ENCODE results near the gene LRRC57.

Gene LRRC57

DNA sequence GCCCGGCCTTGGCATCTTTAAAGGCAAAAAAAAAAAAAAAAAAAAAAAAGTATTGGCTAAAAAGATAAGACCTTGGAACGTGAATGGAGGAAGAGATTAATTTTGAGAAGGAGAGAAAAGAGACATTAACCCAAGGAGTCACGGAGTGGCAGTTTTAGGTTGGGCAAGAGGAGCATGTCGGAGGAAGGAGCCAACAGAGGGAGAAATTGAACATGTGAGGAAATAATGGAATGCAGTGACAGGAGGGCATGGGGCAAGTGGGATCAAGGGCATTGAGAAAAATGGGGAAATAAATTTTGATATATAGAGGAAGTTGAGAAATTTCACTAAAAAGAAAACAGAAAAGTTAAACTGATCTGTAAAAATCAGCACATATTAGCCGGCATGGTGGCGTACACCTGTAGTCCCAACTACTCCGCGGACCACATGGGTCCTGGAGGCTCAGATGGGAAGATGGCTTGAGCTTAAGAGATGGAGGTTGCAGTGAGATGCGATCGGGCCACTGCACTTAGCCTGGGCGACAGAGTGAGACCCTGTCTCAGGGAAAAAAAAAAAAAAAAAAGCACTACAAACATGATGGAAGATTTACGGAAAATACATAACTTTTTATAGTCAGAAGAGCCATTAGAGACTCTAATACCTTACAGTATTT is 1.3 kb upstream of the LRRC57 start:
- no peak for DNase-seq (ENCODE audit: low read depth, low spot score)
- TF ChIP-seq, protein P1, sequence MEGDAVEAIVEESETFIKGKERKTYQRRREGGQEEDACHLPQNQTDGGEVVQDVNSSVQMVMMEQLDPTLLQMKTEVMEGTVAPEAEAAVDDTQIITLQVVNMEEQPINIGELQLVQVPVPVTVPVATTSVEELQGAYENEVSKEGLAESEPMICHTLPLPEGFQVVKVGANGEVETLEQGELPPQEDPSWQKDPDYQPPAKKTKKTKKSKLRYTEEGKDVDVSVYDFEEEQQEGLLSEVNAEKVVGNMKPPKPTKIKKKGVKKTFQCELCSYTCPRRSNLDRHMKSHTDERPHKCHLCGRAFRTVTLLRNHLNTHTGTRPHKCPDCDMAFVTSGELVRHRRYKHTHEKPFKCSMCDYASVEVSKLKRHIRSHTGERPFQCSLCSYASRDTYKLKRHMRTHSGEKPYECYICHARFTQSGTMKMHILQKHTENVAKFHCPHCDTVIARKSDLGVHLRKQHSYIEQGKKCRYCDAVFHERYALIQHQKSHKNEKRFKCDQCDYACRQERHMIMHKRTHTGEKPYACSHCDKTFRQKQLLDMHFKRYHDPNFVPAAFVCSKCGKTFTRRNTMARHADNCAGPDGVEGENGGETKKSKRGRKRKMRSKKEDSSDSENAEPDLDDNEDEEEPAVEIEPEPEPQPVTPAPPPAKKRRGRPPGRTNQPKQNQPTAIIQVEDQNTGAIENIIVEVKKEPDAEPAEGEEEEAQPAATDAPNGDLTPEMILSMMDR (IDR thresholded peaks at IDR 0.05; ENCODE audit: low read depth, low read length), result no peak
- H3K4me3 ChIP-seq (ENCODE audit: low read depth, low read length), result peak overlapping the region; percentile 81
- in situ Hi-C loops (cut with HindIII; ENCODE audit: low sequenced_read_pairs), result no loop called here

DNA sequence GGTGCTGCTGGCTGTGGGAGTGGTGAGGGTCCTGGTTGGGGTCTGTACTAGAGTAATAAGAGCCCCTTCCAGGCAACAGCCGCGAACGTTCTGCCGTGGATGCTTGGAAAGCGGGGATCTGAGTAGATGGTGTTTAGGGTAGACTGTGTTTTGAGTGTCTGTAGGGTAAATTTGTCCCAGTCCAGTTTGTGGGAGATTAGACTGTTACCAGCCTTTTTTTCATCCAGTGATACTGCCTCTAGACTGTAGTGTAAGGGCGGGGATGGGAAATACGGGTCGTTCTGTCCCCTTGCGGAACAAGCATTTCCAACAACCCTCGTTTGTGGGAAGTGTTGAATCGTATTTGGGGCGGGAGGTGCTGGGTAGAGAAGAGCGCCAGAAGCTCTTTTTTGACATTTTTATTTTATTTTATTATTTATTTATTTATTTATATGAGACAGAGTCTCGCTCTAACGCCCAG is 469 bp upstream of the LRRC57 start:
- peak overlapping the region; percentile 81 for H3K4me3 ChIP-seq (ENCODE audit: low read depth, low read length)
- in situ Hi-C loops (cut with HindIII; ENCODE audit: low sequenced_read_pairs), result no loop called here
- TF ChIP-seq, protein P1 (IDR thresholded peaks at IDR 0.05; ENCODE audit: low read depth, low read length), result no peak
- no peak for DNase-seq (ENCODE audit: low read depth, low spot score)

DNA sequence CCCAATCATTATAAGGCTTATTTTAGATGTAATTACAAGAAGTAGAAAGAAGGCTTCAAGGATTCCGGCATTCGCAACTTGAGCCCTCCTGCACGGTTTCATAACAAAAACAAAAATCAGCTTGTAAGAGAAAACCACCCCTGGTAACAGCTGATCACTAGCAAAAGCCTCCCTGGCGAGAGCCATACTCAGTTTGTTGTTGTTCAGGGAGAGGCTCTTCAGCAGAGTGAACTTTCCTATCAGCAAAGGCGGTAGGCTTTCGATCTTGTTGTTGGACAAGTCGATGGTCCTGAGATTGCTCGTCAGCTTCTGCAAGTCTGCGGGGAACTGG is 710 bp downstream of the LRRC57 start:
- DNase-seq (ENCODE audit: low read depth, low spot score), result no peak
- TF ChIP-seq, protein P1 (IDR thresholded peaks at IDR 0.05; ENCODE audit: low read depth, low read length), result no peak
- in situ Hi-C loops (cut with HindIII; ENCODE audit: low sequenced_read_pairs), result no loop called here

DNA sequence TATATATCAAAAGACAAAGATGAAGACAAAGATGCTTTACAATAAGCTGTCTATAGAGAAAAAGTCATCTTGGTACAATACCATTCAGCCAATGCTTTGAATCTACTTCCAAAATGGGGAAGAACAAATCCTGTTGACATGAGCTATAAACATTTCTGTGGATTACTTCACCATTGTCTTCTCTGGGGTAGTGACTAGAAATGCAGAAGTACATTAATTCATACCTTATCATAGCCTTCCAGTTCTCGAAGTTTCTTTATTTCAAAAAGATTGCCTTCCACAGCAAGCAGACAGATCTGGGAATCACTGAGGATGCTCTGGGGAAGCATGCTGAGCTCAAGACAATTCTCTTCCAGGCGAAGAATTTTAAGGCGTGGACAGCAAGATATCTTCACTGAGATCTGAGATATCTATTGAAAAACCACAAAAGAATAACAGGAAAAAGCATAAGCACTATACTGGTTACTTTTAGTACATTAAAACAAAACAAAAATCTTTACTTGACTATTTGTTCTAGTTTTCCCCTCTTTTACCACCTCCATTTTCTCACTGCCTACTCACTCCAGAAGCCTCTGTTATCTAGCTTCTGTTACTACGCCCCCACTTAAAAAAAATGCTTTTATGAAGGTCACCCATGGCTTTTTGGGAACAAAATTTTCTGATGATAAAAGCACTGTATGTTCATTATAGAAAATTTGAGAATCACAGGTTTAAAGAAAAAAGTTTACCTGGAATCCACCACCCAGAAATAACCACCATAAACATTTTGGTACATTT is 3.6 kb downstream of the LRRC57 start:
- TF ChIP-seq, protein P1 (IDR thresholded peaks at IDR 0.05; ENCODE audit: low read depth, low read length), result no peak
- H3K4me3 ChIP-seq (ENCODE audit: low read depth, low read length), result no peak overlapping the region
- no peak for DNase-seq (ENCODE audit: low read depth, low spot score)
- in situ Hi-C loops (cut with HindIII; ENCODE audit: low sequenced_read_pairs), result no loop called here

More for the DNA sequence above, 710 bp downstream of the LRRC57 start:
- peak overlapping the region; percentile 81 for H3K4me3 ChIP-seq (ENCODE audit: low read depth, low read length)

DNA sequence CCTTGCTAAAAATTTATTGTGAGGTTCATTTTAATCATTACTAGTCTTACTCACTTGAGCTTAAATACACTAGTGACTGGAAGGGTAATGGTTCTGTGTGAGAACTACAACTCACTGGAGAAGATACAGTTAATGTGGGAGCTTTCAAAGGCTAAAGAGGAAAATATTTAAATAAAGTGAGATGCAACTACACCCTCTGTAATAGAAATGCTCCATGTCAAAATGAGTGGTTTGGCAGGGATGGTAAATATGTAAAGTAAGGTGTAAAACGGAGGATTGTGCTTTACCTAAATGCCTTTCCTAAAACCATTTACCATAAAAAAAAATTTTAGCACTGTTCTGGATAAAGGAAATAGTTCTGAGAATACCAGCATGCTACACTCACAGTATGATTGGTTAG is 15.3 kb downstream of the LRRC57 start:
- in situ Hi-C loops (cut with HindIII; ENCODE audit: low sequenced_read_pairs), result no loop called here
- TF ChIP-seq, protein P1 (IDR thresholded peaks at IDR 0.05; ENCODE audit: low read depth, low read length), result no peak
- DNase-seq (ENCODE audit: low read depth, low spot score), result no peak
- H3K4me3 ChIP-seq (ENCODE audit: low read depth, low read length), result no peak overlapping the region

DNA sequence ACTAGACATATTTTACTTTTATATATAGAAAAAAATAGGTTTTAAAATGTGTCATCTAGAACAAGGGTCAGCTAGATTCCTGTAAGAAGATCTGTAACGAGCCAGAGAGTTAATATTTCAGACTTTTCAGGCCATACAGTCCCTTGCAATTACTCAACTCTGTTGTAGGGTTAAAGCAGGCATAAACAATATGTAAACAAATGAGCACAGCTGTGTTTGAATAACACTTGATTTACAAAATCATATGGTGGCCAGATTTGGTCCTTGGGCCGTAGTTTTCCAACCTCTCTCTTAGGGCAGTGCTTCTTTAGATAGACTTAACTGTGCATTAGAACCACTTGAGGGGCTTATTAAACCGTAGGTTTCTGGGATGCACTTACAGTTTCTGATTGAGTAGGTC is 19.6 kb downstream of the LRRC57 start:
- TF ChIP-seq, protein P1 (IDR thresholded peaks at IDR 0.05; ENCODE audit: low read depth, low read length), result no peak
- no peak overlapping the region for H3K4me3 ChIP-seq (ENCODE audit: low read depth, low read length)
- in situ Hi-C loops (cut with HindIII; ENCODE audit: low sequenced_read_pairs), result no loop called here
- DNase-seq (ENCODE audit: low read depth, low spot score), result no peak

All from astrocyte of the spinal cord (primary cell).